Spleen (tissue), 11 donors: Measurements from ENCODE around the gene TMEM151A. TPM values are rescaled to one million over a fixed set of nuclear protein-coding genes. Genes with fewer than 3 reads are reported as not detected.
A peak's percentile ranks its signal among the peaks of the same experiment; 100 is the strongest.

Experiments used
- DNase-seq: peaks from one replicate; pipeline ENCODE4 v3.0.0-alpha.2; 2020
- H3K27ac ChIP-seq, 8 donors: fragments of 200-600 bp; sonication (generic) in 7 of 8; 1 replicate in 4 of 8; 2 replicates in 4 of 8; pipeline versions ENCODE4 v1.5.0 to v1.8.0; 2016 to 2021; ENCODE audit warnings: inconsistent platforms in 4 of 8, mild to moderate bottlenecking in 4 of 8, moderate library complexity in 1 of 8
- H3K27me3 ChIP-seq, 7 donors: fragments of 200-600 bp; sonication (generic) in 6 of 7; replicated peaks in 1 of 7; 1 replicate in 4 of 7; 2 replicates in 3 of 7; pipeline versions ENCODE4 v1.5.0 to v1.8.0; 2016 to 2021; ENCODE audit warnings: inconsistent platforms in 3 of 7, mild to moderate bottlenecking in 1 of 7
- H3K36me3 ChIP-seq, 6 donors: fragments of 200-600 bp; sonication (generic) in 5 of 6; 1 replicate in 4 of 6; 2 replicates in 2 of 6; pipeline versions ENCODE4 v1.5.0 to v1.8.0; 2016 to 2021; ENCODE audit warnings: inconsistent platforms in 2 of 6
- H3K4me1 ChIP-seq, 6 donors: fragments of 200-600 bp; sonication (generic) in 5 of 6; 1 replicate in 3 of 6; 2 replicates in 3 of 6; pipeline versions ENCODE4 v1.5.0 to v1.8.0; 2016 to 2021; ENCODE audit warnings: inconsistent platforms in 3 of 6
- H3K4me3 ChIP-seq, 8 donors: fragments of 200-600 bp; sonication (generic) in 7 of 8; 1 replicate in 4 of 8; 2 replicates in 4 of 8; pipeline versions ENCODE4 v1.5.0 to v1.8.0; 2016 to 2021; ENCODE audit warnings: inconsistent platforms in 4 of 8, mild to moderate bottlenecking in 4 of 8, moderate library complexity in 2 of 8
- H3K9me3 ChIP-seq, 8 donors: fragments of 200-600 bp; sonication (generic) in 7 of 8; 1 replicate in 4 of 8; 2 replicates in 4 of 8; pipeline versions ENCODE4 v1.5.0 to v1.8.0; 2016 to 2021; ENCODE audit warnings: inconsistent platforms in 4 of 8
- POLR2A ChIP-seq, 3 donors: fragments of 450-650 bp; IDR thresholded peaks; one replicate each; pipeline ENCODE4 v1.5.1; 2017; ENCODE audit warnings: antibody characterized with exemption in 3 of 3, mild to moderate bottlenecking in 1 of 3
- POLR2AphosphoS5 ChIP-seq, 3 donors: sonication (generic); formaldehyde crosslinking; IDR thresholded peaks; one replicate each; pipeline ENCODE4 v1.5.1; 2017; ENCODE audit warnings: antibody characterized with exemption in 3 of 3
- WGBS, 5 donors: extraction: QIAGEN DNeasy Blood & Tissue Kit in 3 of 5; methylation state at CpG; one replicate each; pipeline versions ENCODE4 v1.1.5 to v1.1.7; 2013 to 2018; 5-methylcytosine and 5-hydroxymethylcytosine counted together
- intact Hi-C: fragments of 100-400 bp; cut with DNase I; formaldehyde crosslinking; loops from one replicate; pipeline ENCODE4 v1.15.0; 2023; ENCODE audit warnings: low total_unique reads
- polyA plus RNA-seq, 3 donors: library from polyadenylated mRNA; stranded (reverse); fragments of 200-250 nt; gene quantifications; one replicate each; pipeline ENCODE4 v1.2.1, GENCODE V29; 2013
- total RNA-seq, 7 donors: library from RNA; depleted of rRNA in 3 of 7; stranded (reverse); fragments of >200 nt in 3 of 7; fragmentation: NEBNext Ultra II Directional in 4 of 7; extraction: Animal tissue kit (Norgen Biotek cat#: 25700) in 4 of 7; gene quantifications; one replicate each; pipeline versions ENCODE4 v1.1.0 to v1.2.1, GENCODE V29; 2016 to 2021
- TF ChIP-seq, protein P1 (sequence below), 11 experiments: fragments of 200-600 bp in 7 of 11; fragments of 450-650 bp in 4 of 11; sonication (generic) in 4 of 11; IDR thresholded peaks in 8 of 11; conservative IDR thresholded peaks in 3 of 11; 1 replicate in 7 of 11; 2 replicates in 4 of 11; pipeline versions ENCODE4 v1.4.0 to v1.8.0; 2016 to 2021; ENCODE audit warnings: antibody characterized with exemption in 11 of 11, inconsistent platforms in 4 of 11, mild to moderate bottlenecking in 1 of 11
- donor health status: healthy with polysubstance abuse.
- donor health status: DM: no; HTN: no; CAD: no; lungs with moderate emphysema.
- donor health status: DM: no; HTN: no; CAD: no.
- donor health status: Bipolar disorder and iron deficiency.
- donor health status: healthy.
- donor health status: DM: no; HTN: no; CAD: no.
- donor health status: DM: yes; HTN: yes; CAD: no.

The TMEM151A gene
- total and polyA plus RNA-seq, 10 donors: 0.02 to 0.34 (median 0.02) TPM; not detected in 7

DNA sequence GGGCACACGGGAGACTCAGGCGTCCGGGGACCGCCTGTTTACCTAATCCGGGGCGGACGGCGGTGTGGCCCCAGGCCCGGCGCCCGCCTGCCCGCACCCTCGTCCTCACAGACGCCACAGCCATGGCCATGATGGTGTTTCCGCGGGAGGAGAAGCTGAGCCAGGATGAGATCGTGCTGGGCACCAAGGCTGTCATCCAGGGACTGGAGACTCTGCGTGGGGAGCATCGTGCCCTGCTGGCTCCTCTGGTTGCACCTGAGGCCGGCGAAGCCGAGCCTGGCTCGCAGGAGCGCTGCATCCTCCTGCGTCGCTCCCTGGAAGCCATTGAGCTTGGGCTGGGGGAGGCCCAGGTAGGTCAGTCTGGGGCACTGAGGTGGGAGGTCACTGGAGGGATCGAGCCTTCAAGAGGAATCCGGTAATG lies 33.2 kb upstream of the TMEM151A start:
- 5 to 25% (median 5%) methylated on average over 2 to 28 of the region's 28 CpGs for WGBS, 5 donors
- no peak for DNase-seq
- TF ChIP-seq POLR2A (IDR thresholded peaks at IDR 0.05) (peak in 1 of 3 donors; percentile 26), POLR2AphosphoS5 (IDR thresholded peaks at IDR 0.05) (no peak)
- TF ChIP-seq, protein P1, sequence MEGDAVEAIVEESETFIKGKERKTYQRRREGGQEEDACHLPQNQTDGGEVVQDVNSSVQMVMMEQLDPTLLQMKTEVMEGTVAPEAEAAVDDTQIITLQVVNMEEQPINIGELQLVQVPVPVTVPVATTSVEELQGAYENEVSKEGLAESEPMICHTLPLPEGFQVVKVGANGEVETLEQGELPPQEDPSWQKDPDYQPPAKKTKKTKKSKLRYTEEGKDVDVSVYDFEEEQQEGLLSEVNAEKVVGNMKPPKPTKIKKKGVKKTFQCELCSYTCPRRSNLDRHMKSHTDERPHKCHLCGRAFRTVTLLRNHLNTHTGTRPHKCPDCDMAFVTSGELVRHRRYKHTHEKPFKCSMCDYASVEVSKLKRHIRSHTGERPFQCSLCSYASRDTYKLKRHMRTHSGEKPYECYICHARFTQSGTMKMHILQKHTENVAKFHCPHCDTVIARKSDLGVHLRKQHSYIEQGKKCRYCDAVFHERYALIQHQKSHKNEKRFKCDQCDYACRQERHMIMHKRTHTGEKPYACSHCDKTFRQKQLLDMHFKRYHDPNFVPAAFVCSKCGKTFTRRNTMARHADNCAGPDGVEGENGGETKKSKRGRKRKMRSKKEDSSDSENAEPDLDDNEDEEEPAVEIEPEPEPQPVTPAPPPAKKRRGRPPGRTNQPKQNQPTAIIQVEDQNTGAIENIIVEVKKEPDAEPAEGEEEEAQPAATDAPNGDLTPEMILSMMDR (IDR thresholded peaks at IDR 0.05 in 8 of 11, conservative IDR thresholded peaks at IDR 0.05 in 3 of 11): peak in 8 of 11 experiments; percentile 1 to 61 (median 38)
- peaks cover 0 to 15% (median 0%) of the 10 kb centered on the region in 7 donors for H3K27me3 ChIP-seq
- H3K27ac ChIP-seq: peak overlapping the region; percentile 83 to 96 (median 90)
- no peaks in the 10 kb centered on the region for H3K9me3 ChIP-seq
- peak overlapping the region; percentile 80 to 100 (median 96) for H3K4me3 ChIP-seq
- peaks cover 0 to 37% (median 18%) of the 10 kb centered on the region in 6 donors for H3K36me3 ChIP-seq
- H3K4me1 ChIP-seq: peaks cover 5 to 42% (median 25%) of the 10 kb centered on the region in 6 donors
- intact Hi-C loops: no loop called here

DNA sequence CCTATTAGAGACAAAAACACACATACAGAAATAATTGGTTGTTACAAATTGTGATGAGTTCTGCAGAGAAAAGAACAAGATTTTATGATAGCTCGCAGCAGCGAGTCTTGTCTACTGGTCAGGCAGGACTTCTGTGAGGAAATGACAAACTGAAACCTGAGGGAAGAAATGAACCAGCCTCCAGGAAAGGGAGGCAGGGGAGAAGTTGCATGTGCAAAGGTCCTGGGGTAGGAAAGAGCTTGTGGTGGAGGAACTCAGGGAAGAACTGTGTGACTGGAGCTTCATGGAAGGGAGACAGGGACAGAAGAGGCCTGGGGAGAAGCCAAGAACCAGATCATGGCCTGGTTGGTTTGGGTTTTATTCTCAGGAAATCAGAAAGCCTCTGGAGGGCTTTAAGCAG lies 32.5 kb upstream of the TMEM151A start:
- H3K36me3 ChIP-seq: peaks cover 0 to 45% (median 20%) of the 10 kb centered on the region in 6 donors
- 94 to 100% (median 96%) methylated on average over 2 of the region's 2 CpGs for WGBS, 5 donors

DNA sequence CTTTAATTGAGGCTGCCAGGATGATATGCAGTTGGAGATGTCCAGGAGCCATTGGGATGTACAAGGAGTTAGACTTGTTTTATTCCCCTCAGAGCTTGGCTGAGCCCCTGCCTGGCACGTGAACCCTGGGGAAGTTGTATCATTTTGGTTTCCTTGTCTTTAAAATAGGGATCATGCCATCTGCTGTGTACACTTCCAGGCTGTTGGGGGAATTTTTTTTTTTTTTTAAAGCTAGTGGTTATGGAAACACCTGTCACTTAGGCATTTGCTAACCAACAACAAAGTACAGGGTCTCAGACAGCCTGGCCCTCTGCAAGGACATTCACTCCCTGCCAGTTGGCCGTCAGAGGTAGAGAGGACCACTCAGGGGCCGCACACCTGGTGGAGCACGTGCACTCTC lies 31.7 kb upstream of the TMEM151A start:
- no peak overlapping the region for H3K4me3 ChIP-seq
- H3K36me3 ChIP-seq: peaks cover 0 to 52% (median 20%) of the 10 kb centered on the region in 6 donors
- peaks cover 5 to 42% (median 25%) of the 10 kb centered on the region in 6 donors for H3K4me1 ChIP-seq
- H3K9me3 ChIP-seq: no peaks in the 10 kb centered on the region
- TF ChIP-seq, protein P1 (IDR thresholded peaks at IDR 0.05 in 8 of 11, conservative IDR thresholded peaks at IDR 0.05 in 3 of 11): no peak
- TF ChIP-seq POLR2A (IDR thresholded peaks at IDR 0.05) (no peak), POLR2AphosphoS5 (IDR thresholded peaks at IDR 0.05) (no peak)
- intact Hi-C loops: no loop called here
- DNase-seq: no peak
- peaks cover 0 to 15% (median 0%) of the 10 kb centered on the region in 7 donors for H3K27me3 ChIP-seq
- 87 to 97% (median 91%) methylated on average over 4 of the region's 4 CpGs for WGBS, 5 donors
- no peak overlapping the region for H3K27ac ChIP-seq

More for the DNA sequence above, 32.5 kb upstream of the TMEM151A start:
- Histone ChIP-seq H3K27me3 (peaks cover 0 to 15% (median 0%) of the 10 kb centered on the region in 7 donors), H3K4me3 (no peak overlapping the region), H3K4me1 (peaks cover 5 to 42% (median 25%) of the 10 kb centered on the region in 6 donors), H3K9me3 (no peaks in the 10 kb centered on the region), H3K27ac (no peak overlapping the region)
- no peak for DNase-seq
- TF ChIP-seq, protein P1 (IDR thresholded peaks at IDR 0.05 in 8 of 11, conservative IDR thresholded peaks at IDR 0.05 in 3 of 11): no peak
- TF ChIP-seq POLR2AphosphoS5 (IDR thresholded peaks at IDR 0.05): no peak
- no peak for TF ChIP-seq POLR2A (IDR thresholded peaks at IDR 0.05)
- intact Hi-C loops: no loop called here

DNA sequence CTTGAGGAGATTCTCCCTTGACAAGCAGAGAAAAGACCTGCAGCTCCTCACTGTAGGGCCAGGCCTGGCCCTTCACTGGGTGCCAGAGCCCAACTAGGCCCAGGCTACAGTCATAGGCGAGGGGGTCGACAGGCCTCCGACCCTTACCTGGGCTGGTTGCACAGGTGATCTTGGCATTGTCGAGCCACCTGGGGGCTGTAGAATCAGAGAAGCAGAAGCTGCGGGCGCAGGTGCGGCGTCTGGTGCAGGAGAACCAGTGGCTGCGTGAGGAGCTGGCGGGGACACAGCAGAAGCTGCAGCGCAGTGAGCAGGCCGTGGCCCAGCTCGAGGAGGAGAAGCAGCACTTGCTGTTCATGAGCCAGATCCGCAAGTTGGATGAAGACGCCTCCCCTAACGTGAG lies 30.1 kb upstream of the TMEM151A start:
- peaks cover 5 to 40% (median 22%) of the 10 kb centered on the region in 6 donors for H3K4me1 ChIP-seq
- DNase-seq: peak; percentile 73
- whole genome bisulfite sequencing, 5 donors: 95 to 97% (median 97%) methylated on average over 14 to 16 of the region's 16 CpGs
- H3K27ac ChIP-seq: no peak overlapping the region
- TF ChIP-seq, protein P1 (IDR thresholded peaks at IDR 0.05 in 8 of 11, conservative IDR thresholded peaks at IDR 0.05 in 3 of 11): no peak
- TF ChIP-seq POLR2AphosphoS5 (IDR thresholded peaks at IDR 0.05): peak in 1 of 3 donors; percentile 11
- no peak overlapping the region for H3K4me3 ChIP-seq
- peaks cover 0 to 13% (median 0%) of the 10 kb centered on the region in 7 donors for H3K27me3 ChIP-seq
- no peaks in the 10 kb centered on the region for H3K9me3 ChIP-seq
- intact Hi-C loops: no loop called here
- H3K36me3 ChIP-seq: peaks cover 0 to 67% (median 20%) of the 10 kb centered on the region in 6 donors
